SK-N-MC (cell line): ENCODE results near the gene VOPP1.

Source experiments
- EZH2 ChIP-seq: fragments of 200-600 bp; sonication (generic); IDR thresholded peaks from one replicate; pipeline ENCODE4 v1.6.1; 2017; ENCODE audit warnings: antibody characterized with exemption
- POLR2AphosphoS5 ChIP-seq: IDR thresholded peaks from 2 replicates; pipeline ENCODE4 v1.6.1; 2012; ENCODE audit warnings: mild to moderate bottlenecking, low read depth, low read length, borderline replicate concordance

- TF ChIP-seq EZH2 (no peak), POLR2AphosphoS5 (no peak)
Observed at GRCh38 chr7:55458351-55458750, 114.0 kb downstream of the VOPP1 start.
